DOHH2 (cell line): ENCODE data around the gene DCLK2.

Source experiments
- EZH2phosphoT487 ChIP-seq: fragments of 200-600 bp; sonication (generic); IDR thresholded peaks from 2 replicates; pipeline ENCODE4 v1.6.1; 2017; ENCODE audit warnings: borderline replicate concordance, mild to moderate bottlenecking, antibody characterized with exemption, low read length, moderate library complexity, mixed read lengths
- TF ChIP-seq, protein P1 (sequence below): fragments of 200-600 bp; sonication (generic); IDR thresholded peaks from one replicate; pipeline ENCODE4 v1.5.1; 2014; ENCODE audit warnings: antibody characterized with exemption, mild to moderate bottlenecking, low read depth, low read length; ENCODE audit not compliant: poor library complexity, severe bottlenecking

- TF ChIP-seq, protein P1, sequence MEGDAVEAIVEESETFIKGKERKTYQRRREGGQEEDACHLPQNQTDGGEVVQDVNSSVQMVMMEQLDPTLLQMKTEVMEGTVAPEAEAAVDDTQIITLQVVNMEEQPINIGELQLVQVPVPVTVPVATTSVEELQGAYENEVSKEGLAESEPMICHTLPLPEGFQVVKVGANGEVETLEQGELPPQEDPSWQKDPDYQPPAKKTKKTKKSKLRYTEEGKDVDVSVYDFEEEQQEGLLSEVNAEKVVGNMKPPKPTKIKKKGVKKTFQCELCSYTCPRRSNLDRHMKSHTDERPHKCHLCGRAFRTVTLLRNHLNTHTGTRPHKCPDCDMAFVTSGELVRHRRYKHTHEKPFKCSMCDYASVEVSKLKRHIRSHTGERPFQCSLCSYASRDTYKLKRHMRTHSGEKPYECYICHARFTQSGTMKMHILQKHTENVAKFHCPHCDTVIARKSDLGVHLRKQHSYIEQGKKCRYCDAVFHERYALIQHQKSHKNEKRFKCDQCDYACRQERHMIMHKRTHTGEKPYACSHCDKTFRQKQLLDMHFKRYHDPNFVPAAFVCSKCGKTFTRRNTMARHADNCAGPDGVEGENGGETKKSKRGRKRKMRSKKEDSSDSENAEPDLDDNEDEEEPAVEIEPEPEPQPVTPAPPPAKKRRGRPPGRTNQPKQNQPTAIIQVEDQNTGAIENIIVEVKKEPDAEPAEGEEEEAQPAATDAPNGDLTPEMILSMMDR: no peak
- no peak for TF ChIP-seq EZH2phosphoT487
These were observed 178.0 kb downstream of the DCLK2 start for GRCh38 chr4:150256225-150256620.
